HG02840 (cell line): ENCODE results near the gene ARHGAP27.
A peak's percentile ranks its signal among the peaks of the same experiment; 100 is the strongest.
"Not testable (repeated sequence)": the region's sequence is repeated elsewhere in the genome, so short reads cannot be mapped to it uniquely, and the experiment has no call there.

Experiments used
- ATAC-seq: cut with Tn5 transposase; IDR thresholded peaks from one replicate; pipeline ENCODE4 v1.9.1; 2021; ENCODE audit warnings: mild to moderate bottlenecking, moderate library complexity, moderate number of reproducible peaks; ENCODE audit not compliant: unreplicated experiment, low FRiP score

ARHGAP27 gene

DNA sequence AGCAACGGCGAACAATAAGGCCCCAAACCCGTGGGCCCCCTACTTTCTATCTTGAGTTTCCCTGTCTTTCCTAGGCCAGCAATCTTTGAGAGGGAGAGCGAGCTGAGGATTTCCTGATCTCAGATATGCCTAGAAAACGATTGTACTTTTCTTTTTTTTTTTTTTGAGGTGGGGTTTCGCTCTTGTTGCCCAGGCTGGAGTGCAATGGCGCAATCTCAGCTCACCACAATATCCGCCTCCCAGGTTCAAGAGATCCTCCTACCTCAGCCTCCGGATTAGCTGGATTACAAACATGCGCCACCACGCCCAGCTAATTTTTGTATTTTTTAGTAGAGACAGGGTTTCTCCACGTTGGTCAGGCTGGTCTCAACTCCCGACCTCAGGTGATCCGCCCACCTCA lies 15.0 kb upstream of the ARHGAP27 start:
- ATAC-seq = not testable (repeated sequence)

DNA sequence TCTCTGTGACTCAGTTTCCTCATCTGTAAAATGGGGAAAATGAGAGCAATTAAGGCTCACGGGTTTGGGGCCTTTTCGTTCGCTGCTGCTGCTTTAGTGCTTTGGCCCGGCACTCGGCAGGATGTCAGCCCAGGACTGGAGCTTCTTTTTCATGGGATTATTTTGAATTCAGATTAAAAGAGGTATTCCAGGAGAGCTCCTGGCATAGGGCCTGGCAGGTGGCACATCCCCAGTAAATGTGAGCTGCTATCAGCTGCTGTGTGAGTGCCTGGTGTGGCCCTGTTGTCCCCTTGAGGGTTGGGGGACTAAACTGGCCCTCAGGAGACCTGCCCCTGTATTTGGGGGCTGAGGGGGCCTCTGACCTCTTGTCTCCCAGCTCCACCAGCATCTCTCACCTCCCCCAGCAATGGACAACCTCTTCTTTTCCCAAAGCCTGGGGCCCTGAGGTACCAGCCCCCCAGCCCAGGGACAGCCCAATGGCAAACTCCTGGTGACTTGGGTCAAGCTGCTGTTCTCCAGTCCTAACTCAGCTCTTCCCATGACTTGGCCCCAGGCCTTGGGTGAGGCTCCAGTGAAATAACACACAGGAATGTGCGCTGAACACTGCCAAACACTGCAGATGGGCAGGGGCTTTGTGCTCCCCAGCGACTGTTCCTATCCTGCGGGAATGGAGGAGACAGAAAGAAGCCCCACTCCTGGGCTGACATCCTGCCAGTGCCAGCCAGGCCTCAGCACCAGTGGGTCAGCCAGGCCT lies 14.4 kb upstream of the ARHGAP27 start:
- not testable (repeated sequence) for ATAC-seq

DNA sequence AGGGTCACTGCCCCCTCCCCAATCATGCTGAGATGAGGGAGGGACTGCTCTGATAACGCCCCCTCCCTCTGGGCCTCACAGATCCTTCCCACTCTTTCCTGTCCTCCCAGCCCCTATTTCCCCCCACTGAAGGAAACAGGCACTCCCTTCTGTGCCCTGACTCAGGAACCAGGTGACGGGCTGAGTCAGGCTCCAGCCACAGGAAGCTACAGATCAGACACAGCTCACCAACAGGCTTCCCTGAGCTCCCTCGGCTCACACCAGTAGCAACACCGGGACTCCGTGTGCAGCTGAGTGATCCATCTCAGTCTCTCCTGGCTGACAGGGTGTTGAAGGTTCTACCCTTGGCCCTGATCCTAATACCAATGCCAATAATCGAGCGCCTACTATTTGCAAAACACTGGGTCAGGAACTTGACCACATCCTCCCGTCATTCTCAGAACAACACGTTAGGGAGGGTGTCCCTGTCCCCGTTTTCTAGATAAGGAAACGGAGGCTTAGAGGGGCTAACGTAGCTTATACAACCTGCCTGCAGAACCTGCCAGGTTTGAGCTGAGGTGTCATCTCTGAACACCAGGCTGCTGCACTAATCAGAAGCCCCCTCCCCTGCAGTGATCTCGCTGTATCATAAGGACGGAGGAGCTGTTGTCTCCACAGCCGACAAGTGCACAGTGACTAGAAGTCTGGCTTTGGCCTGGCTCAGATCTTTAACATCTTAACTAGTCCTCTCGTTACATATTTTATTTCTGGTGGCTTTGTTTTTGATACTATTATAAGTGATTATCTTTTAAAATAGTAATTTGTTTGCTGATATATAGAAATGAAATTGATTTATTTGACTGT lies 13.5 kb upstream of the ARHGAP27 start:
- ATAC-seq = not testable (repeated sequence)

DNA sequence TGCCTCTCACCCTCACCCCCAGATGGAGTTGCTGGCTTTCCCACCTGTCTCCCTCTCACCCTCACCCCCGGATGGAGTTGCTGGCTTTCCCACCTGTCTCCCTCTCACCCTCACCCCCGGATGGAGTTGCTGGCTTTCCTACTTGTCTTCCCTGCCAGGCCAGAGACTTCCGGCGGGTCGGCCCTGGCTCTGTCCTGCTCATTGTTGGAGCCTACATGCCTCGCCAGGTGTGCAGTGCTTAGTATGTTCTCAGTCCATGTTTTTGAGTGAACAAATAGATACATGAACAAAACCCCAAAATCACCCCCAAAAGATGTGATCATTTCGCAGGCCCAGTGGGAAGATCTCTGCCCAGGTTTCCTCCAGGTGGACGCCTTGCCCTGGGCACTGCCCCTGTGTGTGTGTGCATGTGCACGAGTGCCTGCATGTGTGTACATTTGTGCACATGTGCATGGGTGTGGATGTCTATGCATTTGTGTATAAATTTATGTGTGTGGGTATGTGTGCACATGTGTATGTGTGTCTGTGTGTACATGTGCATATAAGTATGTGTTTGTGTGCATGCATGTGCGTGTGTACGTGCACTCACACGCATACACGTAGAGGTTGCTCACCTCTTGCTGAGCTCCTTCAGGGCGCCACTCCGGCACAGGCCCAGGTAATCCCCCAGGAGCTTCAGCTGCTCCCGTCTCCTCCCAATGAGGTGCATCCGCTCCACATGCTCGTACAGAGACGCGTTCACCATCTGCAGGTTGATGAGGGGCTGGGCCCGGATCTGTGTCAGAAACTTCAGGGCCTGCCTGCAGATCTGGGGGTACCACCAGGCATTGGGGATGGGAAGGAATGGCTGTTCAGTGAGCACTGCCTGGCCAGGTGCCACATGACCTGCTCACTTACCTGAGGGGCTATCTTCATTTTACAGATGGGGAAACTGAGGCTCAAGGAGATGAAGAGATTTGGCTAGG lies 12.5 kb upstream of the ARHGAP27 start:
- not testable (repeated sequence) for ATAC-seq

DNA sequence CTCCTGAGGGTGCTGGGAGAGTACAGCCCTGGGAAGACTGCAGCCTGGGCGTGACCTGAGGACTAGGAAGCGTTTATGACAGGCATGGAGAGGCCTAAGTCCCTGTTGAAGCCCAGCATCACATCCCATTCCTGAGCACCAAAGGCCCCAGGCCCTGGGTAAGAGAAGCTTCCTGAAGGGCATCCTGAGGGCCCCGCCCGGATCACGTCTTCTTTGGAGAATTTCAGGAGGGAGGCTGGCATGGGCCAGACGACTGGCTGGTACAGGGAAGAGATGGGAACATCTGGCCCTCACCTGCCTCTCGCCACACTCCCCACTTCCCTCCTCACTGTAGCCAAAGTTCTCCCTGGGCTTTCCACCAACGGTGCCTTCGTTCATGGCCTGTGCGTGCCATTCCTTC lies 11.6 kb upstream of the ARHGAP27 start:
- ATAC-seq = not testable (repeated sequence)

DNA sequence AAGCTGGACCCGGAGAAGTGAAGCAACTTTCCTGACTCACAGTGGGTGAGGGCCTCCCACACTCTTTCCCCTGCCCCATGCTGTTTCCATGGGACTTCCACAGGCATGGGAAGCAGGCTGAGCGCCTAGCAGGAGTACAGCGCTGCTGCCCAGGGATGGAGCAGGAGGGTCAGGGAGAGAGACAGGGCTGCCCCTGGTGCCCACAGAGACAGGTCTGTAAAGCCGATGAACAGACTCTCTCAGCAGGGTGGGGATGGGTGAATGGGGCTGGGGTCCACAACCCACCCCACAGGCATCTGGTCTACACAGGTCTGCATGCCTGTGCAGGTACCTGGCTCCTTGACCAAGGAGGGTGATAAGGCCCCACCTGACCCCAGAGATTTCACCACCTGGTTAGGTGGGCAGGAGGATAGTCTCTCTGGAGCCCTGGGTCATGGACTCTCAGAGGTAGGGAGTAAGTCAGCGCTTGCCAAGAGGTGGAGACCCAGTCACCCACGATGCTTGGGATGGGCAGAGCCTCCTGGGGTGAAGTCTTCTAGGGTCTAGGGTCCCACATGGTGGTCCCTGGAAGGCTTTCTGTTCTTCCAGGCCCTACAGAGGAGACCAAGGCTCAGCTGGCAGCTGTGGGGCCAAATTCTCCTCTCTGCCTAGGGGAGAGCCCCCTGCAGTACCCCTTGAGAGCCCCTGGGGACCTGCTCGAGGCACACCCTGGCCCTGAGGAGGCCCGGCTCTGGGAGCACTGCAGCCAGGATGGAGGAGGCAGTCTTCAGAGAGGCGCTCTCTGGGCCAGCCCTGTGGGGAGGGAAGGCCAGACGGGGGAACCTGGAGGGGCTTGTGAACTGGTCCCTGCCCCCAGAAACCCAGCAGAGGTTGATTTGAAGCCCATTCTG lies 10.9 kb upstream of the ARHGAP27 start:
- ATAC-seq = not testable (repeated sequence)

DNA sequence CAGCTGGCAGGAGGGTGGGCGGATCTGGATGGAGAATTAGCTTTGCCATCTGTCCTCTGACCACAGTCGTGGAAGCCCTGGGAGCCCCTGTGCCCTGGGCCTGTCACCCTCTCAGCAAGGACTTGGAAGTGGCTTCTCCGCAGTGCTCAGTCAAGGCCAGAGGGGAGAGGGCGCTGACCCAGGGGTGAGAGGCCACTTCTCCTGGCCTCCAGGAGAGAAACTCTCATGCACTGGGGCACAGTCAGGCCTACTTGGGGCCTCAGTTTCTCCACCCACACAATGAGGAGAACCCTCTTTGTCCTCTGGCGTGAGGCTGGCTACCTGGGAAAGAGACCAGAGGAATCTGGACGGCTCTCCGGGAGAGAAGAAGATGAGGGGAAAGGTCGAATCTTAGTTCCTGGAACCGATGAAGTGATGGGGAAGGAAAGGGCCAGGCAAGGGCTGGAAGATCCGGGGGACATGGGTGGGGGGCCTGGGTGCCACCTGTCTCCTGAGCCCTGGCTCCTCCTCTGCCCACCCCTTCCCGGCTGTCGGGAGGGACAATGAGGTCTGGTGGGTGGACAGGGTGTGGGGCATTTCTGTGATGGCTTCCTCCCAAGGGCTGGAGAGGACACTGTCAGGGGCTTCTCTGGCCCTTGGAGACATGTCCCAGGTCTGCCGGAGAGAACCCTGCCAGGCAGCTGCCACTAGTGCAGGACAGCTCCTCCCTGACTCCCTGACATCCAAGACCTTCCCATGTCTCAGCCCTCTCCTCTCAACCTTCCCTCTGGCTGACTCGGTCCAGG lies 9.0 kb upstream of the ARHGAP27 start:
- no peak for ATAC-seq

DNA sequence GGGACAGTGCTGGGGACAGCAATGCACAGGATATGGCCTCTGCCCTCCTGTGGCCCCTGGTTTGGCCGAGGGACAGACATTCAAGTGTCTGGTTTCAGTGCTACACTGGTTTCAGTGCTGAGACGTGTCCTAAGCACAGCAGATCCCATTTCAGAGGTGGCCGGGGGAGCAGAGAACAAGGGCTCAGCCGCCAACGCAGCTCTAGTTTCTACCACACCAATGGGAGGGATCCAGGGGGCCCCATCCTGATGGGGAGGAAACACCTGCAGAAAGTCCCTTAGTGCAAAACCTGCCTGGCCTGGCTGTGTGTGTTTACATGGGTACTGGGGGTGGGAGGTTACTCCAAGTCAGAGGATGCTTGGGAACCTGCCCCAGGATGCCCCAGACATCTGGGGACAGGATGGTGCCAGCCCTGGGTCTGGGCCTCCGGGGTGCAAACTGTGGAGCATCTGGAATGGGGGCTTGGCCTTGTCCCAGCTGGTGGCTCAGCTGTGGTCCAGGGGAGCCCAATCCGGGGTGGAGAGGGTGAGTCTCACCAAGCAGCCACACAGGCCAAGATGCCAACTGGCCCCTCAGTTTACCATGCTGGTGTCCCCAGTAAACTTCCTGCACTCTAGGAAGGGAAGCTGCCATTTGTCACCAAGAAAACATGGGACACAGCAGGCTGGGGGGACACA lies 8.3 kb upstream of the ARHGAP27 start:
- ATAC-seq = peak; percentile 65

DNA sequence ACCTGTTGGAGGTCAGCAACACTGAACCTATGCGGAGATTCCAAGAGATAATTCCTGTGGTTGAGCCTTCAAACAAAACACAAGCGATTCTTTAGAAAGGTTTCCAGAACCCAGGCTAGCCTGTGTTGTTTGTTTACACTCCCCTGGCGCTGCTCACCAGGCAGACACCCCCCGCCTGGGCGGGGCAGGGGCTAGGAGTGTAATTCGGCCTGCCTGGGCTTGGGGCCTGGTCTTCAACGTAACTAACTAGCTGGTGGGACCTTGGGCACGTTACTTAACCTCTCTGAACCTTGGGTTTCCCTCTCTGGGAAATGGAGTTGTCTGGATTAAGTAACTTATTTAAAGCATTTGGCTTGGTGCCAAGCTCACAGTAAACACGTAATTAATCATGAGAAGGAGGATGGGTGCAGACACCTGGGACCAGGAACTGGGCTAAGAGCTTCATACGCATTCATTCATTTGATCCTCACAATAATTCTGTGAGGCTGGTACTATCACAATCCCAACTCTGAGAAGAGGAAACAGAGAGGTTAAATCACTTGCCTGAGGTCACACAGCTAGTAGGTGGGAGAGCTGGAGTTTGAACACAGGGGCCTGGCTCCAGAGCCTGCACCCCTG lies 7.6 kb upstream of the ARHGAP27 start:
- no peak for ATAC-seq

DNA sequence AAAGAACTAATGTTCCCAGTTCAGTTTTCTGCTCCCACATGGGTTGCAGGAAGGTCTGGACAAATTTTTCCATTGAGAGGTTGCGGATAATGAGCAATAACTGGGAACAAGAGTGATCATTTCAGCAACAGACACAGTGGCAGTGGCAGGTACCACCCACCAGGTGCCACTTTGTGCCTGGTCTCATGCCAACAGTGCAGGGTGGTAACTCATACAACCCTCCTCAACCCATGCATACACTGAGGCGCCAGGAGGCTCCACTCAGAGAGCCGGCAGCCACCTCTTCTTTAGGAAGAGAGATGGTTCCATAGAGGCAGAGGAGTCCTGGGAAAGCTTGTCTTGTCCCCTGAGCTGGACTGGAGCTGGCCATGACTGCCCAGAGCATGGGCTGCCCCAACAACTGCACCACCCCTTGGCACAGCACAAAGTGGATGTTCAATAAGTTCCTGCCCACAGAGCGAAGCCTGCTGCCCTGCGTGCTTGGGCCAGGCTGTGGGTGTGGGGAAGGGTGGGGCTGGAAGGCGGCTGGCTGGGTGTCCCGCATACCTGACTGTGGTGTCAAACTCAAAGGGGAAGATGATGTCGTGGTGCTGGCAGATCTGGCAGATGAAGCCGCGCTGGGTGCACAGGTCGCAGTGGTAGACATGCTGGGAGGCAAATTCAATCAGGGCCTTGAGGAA lies 6.4 kb upstream of the ARHGAP27 start:
- no peak for ATAC-seq

DNA sequence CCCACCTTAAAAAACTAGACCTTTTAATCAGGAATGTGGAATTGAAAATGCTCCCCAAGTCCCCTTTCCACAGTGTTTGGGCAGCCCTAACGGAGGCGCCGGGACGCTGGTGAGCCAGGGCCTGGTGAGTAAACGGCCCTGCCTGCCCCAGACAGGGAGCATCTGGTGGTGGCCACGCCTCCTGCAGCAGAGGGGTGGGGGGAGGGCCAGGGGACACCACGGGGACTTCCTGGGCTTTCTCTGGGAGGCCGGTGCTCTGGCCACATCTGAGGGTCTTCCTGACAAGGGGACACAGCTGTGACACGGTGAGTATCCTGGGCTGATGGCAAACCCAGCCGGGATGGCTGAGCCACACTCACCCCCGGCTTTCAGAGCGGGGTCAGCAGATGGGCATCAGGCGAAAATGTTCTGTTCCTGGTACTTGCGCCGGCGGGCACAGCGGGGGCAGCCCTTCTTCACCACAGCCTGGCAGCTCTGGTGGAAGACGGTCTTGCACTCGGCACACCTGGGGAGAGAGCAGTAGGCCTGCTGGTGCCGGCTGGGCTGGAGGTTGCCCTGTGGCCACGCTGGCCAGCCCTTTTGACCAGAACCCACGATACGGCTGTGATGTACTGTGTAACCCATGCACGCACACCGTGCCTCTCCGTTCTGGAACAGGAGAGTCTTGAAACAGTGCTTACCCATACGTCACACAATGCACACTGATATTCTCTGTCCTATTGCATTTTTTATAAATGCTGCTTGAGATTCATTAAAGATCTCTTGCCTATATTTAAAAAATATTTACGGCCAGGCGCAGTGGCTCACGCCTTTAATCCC lies 5.0 kb upstream of the ARHGAP27 start:
- ATAC-seq = no peak

DNA sequence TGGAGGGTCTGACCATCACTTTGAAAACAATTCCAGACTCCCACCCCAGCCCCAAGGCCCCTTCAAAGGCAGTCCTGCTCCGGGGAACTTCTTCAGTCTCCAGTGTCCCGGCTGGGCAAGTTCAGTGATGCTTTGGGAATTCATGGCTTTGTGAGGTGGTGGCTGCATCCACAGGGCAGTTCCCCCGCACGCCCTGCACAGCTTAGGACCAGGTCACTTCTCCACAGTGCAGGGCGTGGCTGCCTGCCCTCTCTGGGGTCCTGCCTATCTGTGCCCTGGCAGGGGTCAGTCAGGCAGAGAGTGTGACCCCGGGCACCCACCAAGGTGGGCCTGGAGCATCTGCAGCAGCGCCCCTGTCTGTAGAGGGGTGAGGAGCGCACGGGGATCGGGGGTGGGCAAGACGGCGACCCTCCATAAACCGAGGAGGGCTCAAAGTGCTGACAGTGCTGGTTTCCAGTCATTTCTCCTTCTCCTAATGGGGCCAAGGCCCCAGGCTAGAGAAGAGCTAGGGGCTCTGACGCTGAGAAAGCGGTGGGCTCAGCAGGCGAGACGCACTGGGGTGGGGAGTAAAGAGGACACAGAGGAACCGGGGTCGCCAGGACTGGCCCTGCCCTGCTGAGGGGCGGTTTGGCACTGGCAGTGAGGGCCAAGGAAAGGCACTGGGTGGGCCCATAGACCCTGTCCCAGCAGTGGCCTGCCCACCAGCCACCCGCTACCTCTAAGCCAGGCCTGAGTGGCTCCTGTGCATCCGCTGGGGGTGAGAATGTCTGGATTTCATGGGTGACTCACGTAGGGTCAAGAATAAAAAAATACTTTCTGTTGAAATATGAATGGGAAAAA lies 4.2 kb upstream of the ARHGAP27 start:
- no peak for ATAC-seq

DNA sequence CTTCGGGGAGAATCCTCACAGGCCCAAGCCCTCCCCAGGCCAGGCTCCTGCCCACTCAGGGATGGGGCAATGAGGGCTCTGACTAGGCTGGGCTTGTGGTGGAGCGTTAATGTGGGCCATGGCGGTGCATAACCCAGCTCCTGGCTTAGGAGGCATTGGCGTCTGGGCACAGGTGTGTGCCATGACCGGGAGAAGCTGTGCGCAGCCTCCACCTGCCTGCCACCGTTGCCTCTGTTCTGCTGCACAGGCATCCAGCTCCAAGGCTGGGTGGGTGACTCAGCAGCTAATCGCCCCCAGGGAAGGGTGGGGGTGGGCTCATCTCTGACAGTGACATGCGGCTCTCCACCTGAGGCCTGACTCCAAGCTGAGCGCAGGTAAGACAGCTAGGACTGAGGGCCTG lies 3.5 kb upstream of the ARHGAP27 start:
- no peak for ATAC-seq

DNA sequence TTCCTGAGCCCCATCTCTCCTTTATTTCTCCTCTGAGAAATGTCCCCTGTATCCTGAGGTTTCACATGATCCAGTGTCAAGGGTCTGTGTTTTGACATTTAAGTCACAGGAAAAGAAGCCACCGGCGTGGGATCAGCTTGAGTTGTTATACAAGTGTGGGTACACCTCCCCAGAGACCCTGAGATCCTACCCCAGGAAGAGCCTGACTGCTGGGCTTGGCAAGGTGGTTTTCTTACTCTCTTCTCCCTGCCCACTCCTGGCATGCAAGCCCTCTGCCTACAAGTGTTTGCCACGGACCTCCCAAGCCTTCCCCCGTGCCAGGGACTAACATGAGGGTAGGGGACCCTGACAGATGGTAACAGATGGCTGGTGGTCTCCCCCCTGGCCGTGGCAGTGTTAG lies 2.8 kb upstream of the ARHGAP27 start:
- no peak for ATAC-seq

DNA sequence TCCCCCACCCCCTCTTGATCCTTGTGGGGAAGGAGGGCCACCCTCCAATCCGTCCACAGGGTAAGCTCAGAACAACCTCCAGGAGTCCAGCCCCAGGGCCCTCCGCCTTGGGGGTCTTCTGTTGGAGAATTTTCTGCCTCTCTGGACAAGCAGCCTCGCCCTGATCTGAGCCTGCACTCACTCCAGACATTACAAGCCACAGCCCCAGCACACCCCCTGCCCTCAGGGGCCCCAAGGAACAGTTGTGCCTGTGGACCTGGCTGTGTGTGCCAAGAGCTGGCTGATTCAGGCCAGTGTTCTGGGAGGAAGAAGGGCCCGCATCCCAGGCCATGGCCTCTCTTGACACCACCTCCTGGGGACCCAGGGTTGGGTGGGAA lies 477 bp upstream of the ARHGAP27 start:
- ATAC-seq = no peak
